Fibroblast of skin of right quadriceps (primary cell): ENCODE data around the gene GVQW3.

Source experiments
- DNase-seq: peaks from one replicate; pipeline ENCODE4 v3.0.0-alpha.2; 2013

GVQW3 gene

DNA sequence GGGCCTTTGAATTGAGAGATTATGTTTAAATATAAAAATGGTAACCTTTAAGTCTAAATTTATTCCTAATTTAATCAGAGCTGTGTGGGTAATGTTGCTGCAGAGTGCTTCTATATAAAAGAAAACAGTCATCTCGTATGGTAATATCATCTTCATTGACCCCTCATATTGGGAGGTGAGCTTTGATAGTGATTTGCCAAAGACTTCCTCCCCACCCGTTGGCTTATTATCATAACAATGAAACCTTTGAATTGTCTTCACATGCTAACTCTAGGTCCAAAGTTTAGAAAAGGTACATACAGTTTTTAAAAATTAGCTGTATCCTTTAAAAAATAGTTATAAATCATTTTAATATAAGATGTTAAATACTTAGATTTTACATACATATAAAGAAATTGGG lies 67.4 kb downstream of the GVQW3 start:
- no peak for DNase-seq

DNA sequence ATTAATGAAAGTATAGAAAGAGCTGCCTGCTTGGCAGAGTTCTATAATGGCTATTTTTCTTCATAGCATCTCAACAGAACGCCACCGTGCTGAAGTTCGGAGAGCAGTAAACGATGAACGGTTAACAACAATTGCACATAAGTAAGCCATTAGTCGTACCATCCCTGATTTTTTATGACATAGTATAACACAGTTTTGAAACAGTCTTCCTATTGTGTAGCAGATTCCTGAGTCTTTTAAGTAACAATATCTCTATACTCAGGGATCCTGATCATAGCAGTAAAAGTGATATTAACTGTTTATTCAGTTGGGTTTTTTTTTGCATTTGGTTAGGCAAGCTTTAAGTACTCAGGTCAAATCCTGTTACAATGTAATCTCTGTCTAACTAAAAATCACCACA lies 72.1 kb downstream of the GVQW3 start:
- DNase-seq, result no peak

GRCh38 chr11:76455331-76455730 lies 74.2 kb downstream of the GVQW3 start:
- DNase-seq, result peak; percentile 63

- DNase-seq, result no peak
Measured at GRCh38 chr11:76455931-76456330, 74.8 kb downstream of the GVQW3 start.

GRCh38 chr11:76456571-76456970 lies 75.4 kb downstream of the GVQW3 start:
- no peak for DNase-seq
